K562 (cell line): ENCODE data around the gene BTBD16. TPM values are rescaled to one million over a fixed set of nuclear protein-coding genes. Genes with fewer than 3 reads are reported as not detected.

Experiments
- ATAC-seq: fragments of 200-7000 bp; cut with Tn5 transposase; 3 replicates; pipeline ENCODE4 v1.9.1; 2020; ENCODE audit warnings: moderate library complexity
- BruUV-seq: library from RNA; stranded (reverse); fragments of 400-500 nt; replicated peaks from 2 replicates; lab custom pipeline; 2021; lab: Mats Ljungman, UMichigan
- CTCF ChIA-PET: fragments of 300-600 bp; formaldehyde crosslinking; extraction: SDS; loops from one replicate; lab custom pipeline; 2021; ENCODE audit warnings: low intra/inter-chr PET ratio; lab: Yijun Ruan, JAX
- POLR2A ChIA-PET: fragments of 300-600, 350-650 bp; sonication (Branson Sonifier 250); formaldehyde crosslinking; extraction: SDS; loops from one replicate; lab custom pipeline; 2021; ENCODE audit warnings: antibody characterized with exemption, inconsistent platforms; lab: Yijun Ruan, JAX
- DNase-seq, 4 experiments: peaks; one replicate each; pipeline versions ENCODE4 v3.0.0 to v3.0.0-alpha.2; 2011 to 2018; ENCODE audit warnings: low spot score in 3 of 4, mixed read lengths in 3 of 4; ENCODE audit errors: extremely low read depth in 1 of 4
- FAIRE-seq: peaks from 2 replicates; lab custom pipeline; 2011; peaks lifted over from hg19 to GRCh38; lab: Jason Lieb, UNC
- H2AFZ ChIP-seq: 2 replicates; pipeline ENCODE4 v1.6.0; 2011; ENCODE audit warnings: low read depth, low read length, control low read depth, inconsistent platforms
- H3K27ac ChIP-seq: fragments of 200-600 bp; 3 replicates; pipeline ENCODE4 v1.8.0; 2011; ENCODE audit warnings: low read depth, mild to moderate bottlenecking, control low read depth, inconsistent platforms, low read length, moderate library complexity, mixed read lengths; ENCODE audit errors: extremely low read depth
- H3K27me3 ChIP-seq, 2 experiments: fragments of 300-600 bp in 1 of 2; 2 replicates in 1 of 2; 3 replicates in 1 of 2; pipeline versions ENCODE4 v1.6.0 to v1.8.0; 2011; ENCODE audit warnings: inconsistent platforms in 2 of 2, low read length in 2 of 2, mild to moderate bottlenecking in 1 of 2, mixed read lengths in 1 of 2, moderate library complexity in 1 of 2; ENCODE audit not compliant: control insufficient read depth in 2 of 2, insufficient read depth in 2 of 2
- H3K36me3 ChIP-seq: fragments of 300-600 bp; 3 replicates; pipeline ENCODE4 v1.8.0; 2011; ENCODE audit warnings: mild to moderate bottlenecking, low read length, inconsistent platforms; ENCODE audit not compliant: control insufficient read depth, insufficient read depth
- H3K4me1 ChIP-seq, 2 experiments: fragments of 200-600 bp in 1 of 2; replicated peaks in 1 of 2; 2 replicates in 1 of 2; 3 replicates in 1 of 2; pipeline versions ENCODE4 v1.5.1 to v1.8.0; 2011; ENCODE audit warnings: inconsistent platforms in 2 of 2, low read length in 2 of 2, mild to moderate bottlenecking in 1 of 2, mixed read lengths in 1 of 2, moderate library complexity in 1 of 2; ENCODE audit not compliant: control insufficient read depth in 2 of 2, insufficient read depth in 2 of 2
- H3K4me2 ChIP-seq: 2 replicates; pipeline ENCODE4 v1.6.1; 2011; ENCODE audit warnings: low read length, control low read depth, inconsistent platforms, mixed read lengths; ENCODE audit not compliant: insufficient read depth
- H3K4me3 ChIP-seq: fragments of 200-600 bp; sonication (generic), shearing (Covaris generic); 2 replicates; pipeline ENCODE4 v1.5.1; 2016; ENCODE audit warnings: control low read depth, inconsistent platforms
- H3K79me2 ChIP-seq: fragments of 200-600 bp; 3 replicates; pipeline ENCODE4 v1.8.0; 2011; ENCODE audit warnings: low read length, inconsistent platforms; ENCODE audit not compliant: control insufficient read depth, insufficient read depth
- H3K9ac ChIP-seq, 2 experiments: 2 replicates each; pipeline versions ENCODE4 v1.6.0 to v1.6.1; 2011; ENCODE audit warnings: low read depth in 2 of 2, low read length in 2 of 2, control low read depth in 1 of 2, inconsistent platforms in 1 of 2, mild to moderate bottlenecking in 1 of 2, mixed read lengths in 1 of 2; ENCODE audit not compliant: insufficient read depth in 1 of 2
- H3K9me1 ChIP-seq: one replicate; pipeline ENCODE4 v1.6.0; 2011; ENCODE audit warnings: inconsistent platforms, mild to moderate bottlenecking, low read length, moderate library complexity; ENCODE audit not compliant: control insufficient read depth, insufficient read depth
- H3K9me3 ChIP-seq: replicated peaks from 2 replicates; pipeline ENCODE4 v1.5.1; 2011; ENCODE audit warnings: low read depth, low read length, inconsistent platforms; ENCODE audit not compliant: control insufficient read depth, insufficient read depth
- H4K20me1 ChIP-seq: replicated peaks from 2 replicates; pipeline ENCODE4 v1.6.1; 2011; ENCODE audit warnings: low read length, inconsistent platforms, mixed read lengths; ENCODE audit not compliant: control insufficient read depth, insufficient read depth
- BCL6 ChIP-seq: fragments of 250-450 bp; sonication (Bioruptor Pico); IDR thresholded peaks from 2 replicates; pipeline ENCODE4 v1.4.0; 2020
- BRD9 ChIP-seq: fragments of 450-650 bp; IDR thresholded peaks from 2 replicates; pipeline ENCODE4 v1.6.1; 2018; ENCODE audit warnings: low read depth; ENCODE audit not compliant: partially characterized antibody
- CCNT2 ChIP-seq: IDR thresholded peaks from 2 replicates; pipeline ENCODE4 v1.6.1; 2011; ENCODE audit warnings: borderline replicate concordance, low read depth, mild to moderate bottlenecking, moderate library complexity, mixed read lengths, low read length; ENCODE audit not compliant: insufficient read length; ENCODE audit errors: extremely low read depth
- E2F4 ChIP-seq: sonication (generic); formaldehyde crosslinking; IDR thresholded peaks from 2 replicates; pipeline ENCODE4 v1.8.0; 2022; ENCODE audit warnings: mild to moderate bottlenecking, low read depth, missing genetic modification reagents
- GATAD2A ChIP-seq: fragments of 450-650 bp; IDR thresholded peaks from 2 replicates; pipeline ENCODE4 v1.6.1; 2017
- HDAC2 ChIP-seq: fragments of 450-650 bp; IDR thresholded peaks from 2 replicates; pipeline ENCODE4 v1.6.1; 2016; ENCODE audit warnings: mild to moderate bottlenecking
- IFI16 ChIP-seq: fragments of 250-450 bp; sonication (Bioruptor Pico); IDR thresholded peaks from 2 replicates; pipeline ENCODE4 v2.1.2; 2022; ENCODE audit warnings: mild to moderate bottlenecking, inconsistent platforms
- KAT2B ChIP-seq: IDR thresholded peaks from one replicate; pipeline ENCODE4 v1.6.1; 2012; ENCODE audit warnings: low read depth, mild to moderate bottlenecking, control low read depth, inconsistent platforms, low read length, moderate library complexity
- MBD1 ChIP-seq: fragments of 250-450 bp; sonication (Bioruptor Pico); IDR thresholded peaks from 2 replicates; pipeline ENCODE4 v1.8.0; 2022; ENCODE audit warnings: inconsistent platforms
- MCM3 ChIP-seq: fragments of 450-650 bp; IDR thresholded peaks from 2 replicates; pipeline ENCODE4 v1.6.1; 2016
- PCBP1 ChIP-seq: fragments of 200-400 bp; formaldehyde crosslinking; IDR thresholded peaks from 2 replicates; pipeline ENCODE4 v1.6.1; 2018; ENCODE audit warnings: mild to moderate bottlenecking, low read depth, low read length; ENCODE audit not compliant: poor library complexity, severe bottlenecking
- RFX1 ChIP-seq: fragments of 450-650 bp; IDR thresholded peaks from 2 replicates; pipeline ENCODE4 v1.6.1; 2016; ENCODE audit warnings: mild to moderate bottlenecking, moderate library complexity
- STAT5B ChIP-seq: fragments of 250-450 bp; sonication (Bioruptor Pico); IDR thresholded peaks from 2 replicates; pipeline ENCODE4 v1.8.0; 2021; ENCODE audit warnings: mild to moderate bottlenecking, inconsistent platforms
- WGBS: fragments of 100-300 bp; shearing (Covaris generic); methylation state at CpG from one replicate; pipeline ENCODE4 v1.1.6; 2016; ENCODE audit warnings: low coverage, mixed read lengths; ENCODE audit not compliant: insufficient coverage; ENCODE audit errors: missing lambda C conversion rate; 5-methylcytosine and 5-hydroxymethylcytosine counted together
- in situ Hi-C: fragments of 300-500 bp; cut with MboI; formaldehyde crosslinking; loops from 4 replicates; pipeline ENCODE4 v1.15.0; 2018; ENCODE audit warnings: inconsistent platforms, mixed read lengths
- intact Hi-C: fragments of 100-400 bp; cut with micrococcal nuclease; formaldehyde crosslinking; loops from 2 replicates; pipeline ENCODE4 v1.14.2; 2022
- polyA plus RNA-seq, 8 experiments: library from polyadenylated mRNA; depleted of rRNA in 4 of 8; stranded (reverse) in 5 of 8; unstranded in 3 of 8; fragments of >200 nt; fragmentation: Nextera tagmentation in 2 of 8; fragmentation: Illumina TruSeq in 1 of 8; extraction: Ambion mirVana in 2 of 8; extraction: Trizol in 1 of 8; gene quantifications; 2 replicates each; pipeline versions ENCODE4 v1.2.1 to v1.2.3, GENCODE V29; 2011 to 2014; ENCODE audit warnings: inconsistent platforms in 1 of 8, missing spikeins in 1 of 8
- total RNA-seq, 7 experiments: library from RNA; depleted of rRNA in 6 of 7; stranded (reverse); fragments of >200 nt in 6 of 7; fragmentation: Illumina TruSeq in 2 of 7; extraction: Trizol in 2 of 7; gene quantifications; 2 replicates each; pipeline versions ENCODE4 v1.2.1 to v1.2.3, GENCODE V29; 2011 to 2021; ENCODE audit warnings: low replicate concordance in 1 of 7

Gene BTBD16
- total and polyA plus RNA-seq, 9 of the 15 experiments (the other 6 are each of a cell fraction or from before 2014, with no cell fraction given) = 0.11 TPM; not detected in 8

GRCh38 chr10:122282253-122282671 is 11.2 kb downstream of the BTBD16 start (continued):
- TF ChIP-seq STAT5B (CRISPR knock-in tag) = no peak
- TF ChIP-seq BRD9 = no peak
- TF ChIP-seq PCBP1 = no peak
- TF ChIP-seq KAT2B = no peak
- TF ChIP-seq CCNT2 = no peak

- H3K4me2 ChIP-seq = no peak overlapping the region
- intact Hi-C loops = no loop called here
- no peak for FAIRE-seq
- BruUV-seq = no TSS peak
- no peak overlapping the region for H3K9ac ChIP-seq
- no peaks in the 10 kb centered on the region; the same call in 1 of the 2 replicates for H4K20me1 ChIP-seq
- no peak overlapping the region for H3K4me3 ChIP-seq
- 0% methylated on average over 6 of the region's 7 CpGs for WGBS
- no peak overlapping the region for H2AFZ ChIP-seq
- H3K4me1 ChIP-seq = no peaks in the 10 kb centered on the region
- H3K27me3 ChIP-seq = no peaks in the 10 kb centered on the region; a peak in 1 of 5 replicates
- in situ Hi-C loops = no loop called here
- TF ChIP-seq RFX1 = no peak
- TF ChIP-seq IFI16 (CRISPR knock-in tag) = no peak
- no peak for TF ChIP-seq MCM3
- TF ChIP-seq BCL6 (CRISPR knock-in tag) = no peak
- no peak for TF ChIP-seq GATAD2A
- TF ChIP-seq HDAC2 = no peak
- no peak for TF ChIP-seq E2F4
- no peak for TF ChIP-seq MBD1
- TF ChIP-seq, all 486 proteins: peak for 0
- no peak for DNase-seq
- Histone ChIP-seq H3K36me3 (no peaks in the 10 kb centered on the region), H3K9me3 (no peaks in the 10 kb centered on the region), H3K79me2 (no peaks in the 10 kb centered on the region), H3K9me1 (no peaks in the 10 kb centered on the region), H3K27ac (no peak overlapping the region)
- ChIA-PET POLR2A (no interaction called here), CTCF (no interaction called here)
- no peak for ATAC-seq
Observed at GRCh38 chr10:122282909-122283308, 11.8 kb downstream of the BTBD16 start.
